DND-41 (cell line): ENCODE measurements around the gene FIGNL1.

Experiments used
- ATAC-seq: fragments of 200-7000 bp; cut with Tn5 transposase; 3 replicates; pipeline ENCODE4 v1.9.1; 2021; ENCODE audit warnings: low read depth; ENCODE audit not compliant: insufficient read depth
- DNase-seq: peaks from one replicate; pipeline ENCODE4 v3.0.0-alpha.2; 2020
- H2AFZ ChIP-seq: 2 replicates; pipeline ENCODE4 v1.6.0; 2012; ENCODE audit warnings: low read depth, low read length
- H3K27ac ChIP-seq: 2 replicates; pipeline ENCODE4 v1.5.1; 2012; ENCODE audit warnings: low read length, inconsistent platforms
- H3K27me3 ChIP-seq: fragments of 200-600 bp; sonication (generic); 2 replicates; pipeline ENCODE4 v1.6.0; 2012; ENCODE audit warnings: low read length, mild to moderate bottlenecking, inconsistent platforms; ENCODE audit not compliant: insufficient read depth, poor library complexity
- H3K36me3 ChIP-seq: 2 replicates; pipeline ENCODE4 v1.5.1; 2012; ENCODE audit warnings: low read length, inconsistent platforms; ENCODE audit not compliant: insufficient read depth
- H3K4me1 ChIP-seq: 2 replicates; pipeline ENCODE4 v1.5.1; 2012; ENCODE audit warnings: mild to moderate bottlenecking, low read length; ENCODE audit not compliant: insufficient read depth
- H3K4me2 ChIP-seq: 2 replicates; pipeline ENCODE4 v1.6.0; 2012; ENCODE audit warnings: mild to moderate bottlenecking, moderate library complexity, low read length, inconsistent platforms; ENCODE audit not compliant: insufficient read depth
- H3K4me3 ChIP-seq, 2 experiments: fragments of 200-600 bp in 1 of 2; shearing (Covaris generic) in 1 of 2; 2 replicates each; pipeline ENCODE4 v1.5.1; 2012 to 2016; ENCODE audit warnings: inconsistent platforms in 2 of 2, low read length in 2 of 2, mild to moderate bottlenecking in 2 of 2, low read depth in 1 of 2, moderate library complexity in 1 of 2
- H3K79me2 ChIP-seq: 2 replicates; pipeline ENCODE4 v1.6.0; 2012; ENCODE audit warnings: low read length, inconsistent platforms; ENCODE audit not compliant: insufficient read depth
- H3K9ac ChIP-seq: 2 replicates; pipeline ENCODE4 v1.6.0; 2012; ENCODE audit warnings: low read depth, mild to moderate bottlenecking, inconsistent platforms, low read length, moderate library complexity
- H3K9me3 ChIP-seq: 2 replicates; pipeline ENCODE4 v1.5.1; 2012; ENCODE audit warnings: low read length, moderate library complexity, mild to moderate bottlenecking, inconsistent platforms; ENCODE audit not compliant: insufficient read depth, severe bottlenecking
- H4K20me1 ChIP-seq: 2 replicates; pipeline ENCODE4 v1.6.0; 2012; ENCODE audit warnings: low read length; ENCODE audit not compliant: insufficient read depth
- EZH2 ChIP-seq: IDR thresholded peaks from 3 replicates; pipeline ENCODE4 v1.6.1; 2012; ENCODE audit warnings: borderline replicate concordance, low read depth, mild to moderate bottlenecking, moderate library complexity, low read length, inconsistent platforms; ENCODE audit not compliant: severe bottlenecking
- TF ChIP-seq, protein P1 (sequence below): IDR thresholded peaks from 2 replicates; pipeline ENCODE4 v1.5.1; 2012; ENCODE audit warnings: borderline replicate concordance, low read length, moderate library complexity, mild to moderate bottlenecking; ENCODE audit not compliant: poor library complexity, severe bottlenecking; ENCODE audit errors: extremely low read depth

The FIGNL1 gene

DNA sequence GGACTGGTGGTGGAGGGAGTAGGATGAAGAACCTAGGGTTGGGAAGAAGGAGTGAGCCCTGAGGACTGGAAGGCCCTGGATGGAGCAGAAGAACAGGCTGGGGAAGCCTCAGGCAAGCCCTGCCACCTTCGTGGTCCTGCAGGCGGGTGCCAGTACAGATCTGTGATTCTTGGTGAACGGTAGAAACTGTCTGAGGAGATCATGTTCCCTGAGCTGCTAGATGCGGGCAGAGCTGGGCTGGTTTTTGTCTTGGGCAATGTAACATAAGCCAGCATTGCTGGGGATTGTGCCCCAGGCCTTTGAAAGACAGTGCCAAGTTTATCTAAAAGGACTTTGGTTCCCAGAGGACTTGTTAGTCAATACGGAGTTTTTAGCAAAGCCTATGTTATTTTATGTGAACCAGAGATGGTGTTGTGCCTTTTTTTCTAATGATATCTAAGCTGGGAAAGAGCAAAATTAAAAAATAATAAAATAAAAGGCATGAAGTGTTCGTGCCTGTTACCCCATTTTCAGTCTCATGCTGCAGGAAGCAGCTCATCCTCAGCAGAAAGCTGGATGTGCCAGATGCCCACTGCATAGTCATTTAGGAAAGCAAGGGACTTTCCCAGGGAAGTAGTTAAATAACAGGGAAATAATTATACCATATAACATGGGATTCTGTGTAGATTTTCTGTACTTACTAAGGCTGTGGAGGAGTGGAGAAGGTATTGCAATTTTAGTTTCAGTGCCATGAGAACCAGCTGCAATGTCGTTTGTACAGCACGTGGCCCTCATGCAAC, 24.4 kb upstream of the FIGNL1 start:
- no peak for ATAC-seq

DNA sequence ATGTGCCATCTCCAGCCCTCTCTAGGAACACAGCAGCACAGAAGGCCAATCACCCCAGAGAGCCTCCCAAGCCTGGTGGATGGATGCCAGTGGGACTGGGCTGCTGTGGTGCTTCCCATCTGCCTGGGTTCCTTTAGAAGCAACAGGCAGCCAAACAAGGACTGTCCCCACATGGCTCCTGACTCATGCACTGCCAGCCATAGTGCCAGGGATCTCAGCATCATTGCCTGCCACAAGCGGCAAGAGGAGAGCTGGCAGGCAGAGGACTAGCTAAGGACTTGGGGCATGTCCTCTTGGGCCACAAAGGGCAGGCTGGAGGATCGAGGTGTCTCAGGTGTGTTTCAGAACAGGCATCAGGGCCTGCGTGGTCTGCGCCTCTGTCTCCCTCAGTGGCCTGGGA, 23.4 kb upstream of the FIGNL1 start:
- DNase-seq, result no peak
- H4K20me1 ChIP-seq, result no peaks in the 10 kb centered on the region
- ATAC-seq, result no peak
- H3K4me1 ChIP-seq, result no peaks in the 10 kb centered on the region; the same call in 1 of the 2 replicates
- H3K4me2 ChIP-seq, result no peak overlapping the region
- H3K27me3 ChIP-seq, result peaks cover 5% of the 10 kb centered on the region
- H3K9me3 ChIP-seq, result no peaks in the 10 kb centered on the region
- H3K36me3 ChIP-seq, result no peaks in the 10 kb centered on the region
- no peak overlapping the region for H3K4me3 ChIP-seq
- no peak overlapping the region for H3K9ac ChIP-seq
- no peaks in the 10 kb centered on the region for H3K79me2 ChIP-seq
- no peak overlapping the region for H2AFZ ChIP-seq
- H3K27ac ChIP-seq, result no peak overlapping the region
- TF ChIP-seq EZH2, result no peak
- TF ChIP-seq, protein P1, sequence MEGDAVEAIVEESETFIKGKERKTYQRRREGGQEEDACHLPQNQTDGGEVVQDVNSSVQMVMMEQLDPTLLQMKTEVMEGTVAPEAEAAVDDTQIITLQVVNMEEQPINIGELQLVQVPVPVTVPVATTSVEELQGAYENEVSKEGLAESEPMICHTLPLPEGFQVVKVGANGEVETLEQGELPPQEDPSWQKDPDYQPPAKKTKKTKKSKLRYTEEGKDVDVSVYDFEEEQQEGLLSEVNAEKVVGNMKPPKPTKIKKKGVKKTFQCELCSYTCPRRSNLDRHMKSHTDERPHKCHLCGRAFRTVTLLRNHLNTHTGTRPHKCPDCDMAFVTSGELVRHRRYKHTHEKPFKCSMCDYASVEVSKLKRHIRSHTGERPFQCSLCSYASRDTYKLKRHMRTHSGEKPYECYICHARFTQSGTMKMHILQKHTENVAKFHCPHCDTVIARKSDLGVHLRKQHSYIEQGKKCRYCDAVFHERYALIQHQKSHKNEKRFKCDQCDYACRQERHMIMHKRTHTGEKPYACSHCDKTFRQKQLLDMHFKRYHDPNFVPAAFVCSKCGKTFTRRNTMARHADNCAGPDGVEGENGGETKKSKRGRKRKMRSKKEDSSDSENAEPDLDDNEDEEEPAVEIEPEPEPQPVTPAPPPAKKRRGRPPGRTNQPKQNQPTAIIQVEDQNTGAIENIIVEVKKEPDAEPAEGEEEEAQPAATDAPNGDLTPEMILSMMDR, result no peak

More for the DNA sequence above, 24.4 kb upstream of the FIGNL1 start:
- TF ChIP-seq EZH2, result no peak
- TF ChIP-seq, protein P1, result no peak
- DNase-seq, result no peak
- Histone ChIP-seq H4K20me1 (no peaks in the 10 kb centered on the region), H3K27me3 (peaks cover 13% of the 10 kb centered on the region), H2AFZ (no peak overlapping the region), H3K27ac (no peak overlapping the region), H3K9me3 (no peaks in the 10 kb centered on the region), H3K36me3 (no peaks in the 10 kb centered on the region), H3K4me3 (no peak overlapping the region), H3K4me1 (no peaks in the 10 kb centered on the region), H3K9ac (no peak overlapping the region), H3K79me2 (no peaks in the 10 kb centered on the region), H3K4me2 (no peak overlapping the region)

DNA sequence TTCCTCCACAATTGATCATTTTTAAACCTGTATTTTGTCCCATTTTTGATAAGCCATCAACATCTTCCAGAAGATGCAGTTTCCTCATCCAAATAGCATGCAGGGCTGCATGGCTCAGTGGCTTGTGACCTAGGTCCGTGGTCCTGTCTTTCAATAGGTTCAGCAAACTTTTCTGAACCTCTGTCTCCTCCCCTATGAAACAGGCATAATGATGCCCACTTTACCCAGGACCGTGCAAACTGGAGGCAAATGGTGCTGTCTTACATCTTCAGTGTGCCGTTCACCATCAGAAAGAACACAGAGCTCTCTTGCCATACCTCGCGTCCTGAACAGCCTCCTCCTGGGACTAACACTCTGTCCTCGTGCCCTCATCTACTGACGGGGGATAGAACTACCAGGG, 22.3 kb upstream of the FIGNL1 start:
- H4K20me1 ChIP-seq, result no peaks in the 10 kb centered on the region
- no peak for ATAC-seq
- no peak overlapping the region for H2AFZ ChIP-seq
- H3K9me3 ChIP-seq, result no peaks in the 10 kb centered on the region
- peaks cover 3% of the 10 kb centered on the region for H3K27me3 ChIP-seq
- no peak for TF ChIP-seq EZH2
- TF ChIP-seq, protein P1, result no peak
- H3K36me3 ChIP-seq, result no peaks in the 10 kb centered on the region
- H3K79me2 ChIP-seq, result no peaks in the 10 kb centered on the region
- no peak overlapping the region for H3K4me3 ChIP-seq
- no peak overlapping the region for H3K27ac ChIP-seq
- no peak overlapping the region for H3K4me2 ChIP-seq
- no peak overlapping the region for H3K9ac ChIP-seq
- no peak for DNase-seq
- peaks cover 11% of the 10 kb centered on the region for H3K4me1 ChIP-seq

DNA sequence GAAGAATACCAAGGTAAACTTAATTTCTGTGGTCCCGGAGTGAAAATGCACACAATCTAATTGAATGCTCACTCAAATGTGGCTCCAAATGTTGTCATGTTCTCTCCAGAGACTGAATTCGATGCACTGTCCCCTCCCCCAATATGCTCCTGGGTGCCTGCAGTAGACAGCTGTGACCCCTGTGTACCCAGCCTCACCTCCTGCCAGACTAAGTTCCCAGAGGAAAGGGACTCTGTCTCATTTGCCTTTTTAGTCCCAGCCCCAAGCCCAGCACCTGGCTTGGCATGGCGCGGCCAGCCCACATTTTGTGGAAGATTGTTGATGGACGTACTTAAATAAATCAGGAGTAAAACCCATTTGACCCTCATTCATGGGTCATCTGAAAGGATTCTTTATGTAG, 21.8 kb upstream of the FIGNL1 start:
- no peaks in the 10 kb centered on the region for H4K20me1 ChIP-seq
- H3K36me3 ChIP-seq, result no peaks in the 10 kb centered on the region
- ATAC-seq, result no peak
- no peaks in the 10 kb centered on the region for H3K9me3 ChIP-seq
- DNase-seq, result no peak
- H3K79me2 ChIP-seq, result no peaks in the 10 kb centered on the region
- H3K4me3 ChIP-seq, result no peak overlapping the region
- no peak overlapping the region for H3K27ac ChIP-seq
- no peak overlapping the region for H2AFZ ChIP-seq
- no peak overlapping the region for H3K4me2 ChIP-seq
- peaks cover 12% of the 10 kb centered on the region for H3K4me1 ChIP-seq
- H3K27me3 ChIP-seq, result no peaks in the 10 kb centered on the region
- TF ChIP-seq EZH2, result no peak
- TF ChIP-seq, protein P1, result no peak
- H3K9ac ChIP-seq, result no peak overlapping the region
